ENCODE results near the gene PTGER3.
"Not testable (repeated sequence)": the region's sequence is repeated elsewhere in the genome, so short reads cannot be mapped to it uniquely, and the experiment has no call there.

The PTGER3 gene

DNA sequence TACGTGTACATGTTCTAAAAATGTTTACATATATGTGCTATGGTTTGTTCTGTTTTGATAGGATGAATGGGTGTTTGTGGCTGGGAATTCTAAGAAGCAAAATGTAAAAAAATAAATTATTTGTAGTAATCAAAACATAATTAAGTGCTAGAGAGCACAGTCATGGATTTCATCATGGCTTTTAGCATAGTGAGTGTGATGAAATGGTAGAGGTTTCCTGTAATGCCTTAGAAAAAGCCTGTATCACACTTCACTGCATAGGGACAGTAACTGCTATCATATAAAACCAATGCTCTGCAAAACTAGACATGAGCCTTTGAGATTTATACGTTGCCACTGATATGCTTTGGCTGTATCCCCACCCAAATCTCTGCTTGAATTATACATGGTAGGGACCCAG, 99.8 kb downstream of the PTGER3 start:
- DNase-seq (ENCODE audit: low spot score): no peak

DNA sequence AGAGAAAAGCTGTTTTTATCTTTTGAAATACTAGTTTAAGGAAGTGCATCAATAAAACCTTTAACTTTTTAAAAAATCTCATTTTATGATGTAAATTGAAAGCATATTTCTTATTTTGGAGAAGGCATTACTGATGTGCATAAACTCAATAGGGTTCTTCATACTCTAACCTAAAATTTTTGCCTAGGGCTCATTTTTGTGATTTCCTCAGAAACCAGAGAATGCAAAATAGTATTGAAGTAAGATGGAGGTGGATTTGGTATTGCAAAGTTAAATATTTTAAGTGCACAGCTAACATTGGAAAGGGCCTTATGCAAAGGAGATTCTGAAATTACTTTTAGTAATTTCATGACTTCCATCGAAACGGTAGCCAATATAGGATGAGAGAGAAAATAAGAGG, 101.9 kb downstream of the PTGER3 start:
- DNase-seq (ENCODE audit: low spot score): no peak

DNA sequence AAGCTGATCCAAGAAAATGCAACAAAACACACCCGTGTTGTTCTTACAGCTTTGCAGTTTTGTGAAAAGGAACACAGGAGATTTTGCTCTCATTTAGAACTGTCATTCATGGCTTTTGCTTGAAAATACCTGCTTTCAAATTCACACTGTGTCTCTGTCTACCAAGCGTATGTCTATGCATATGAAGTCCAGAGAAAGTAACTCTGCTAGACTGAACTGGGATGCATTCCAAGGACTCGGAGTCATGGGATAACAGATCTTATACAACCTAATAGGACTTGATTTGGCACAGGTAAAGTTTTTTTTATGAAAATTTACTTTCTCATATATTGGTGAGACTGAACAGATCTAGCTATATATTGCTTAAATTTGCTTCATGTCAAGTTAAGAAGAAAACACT, 102.4 kb downstream of the PTGER3 start:
- DNase-seq (ENCODE audit: low spot score): no peak

GRCh38 chr1:70941563-70941962, 106.1 kb downstream of the PTGER3 start:
- no peak for DNase-seq (ENCODE audit: low spot score)

- not testable (repeated sequence) for DNase-seq (ENCODE audit: low spot score)
Observed at GRCh38 chr1:70940398-70940797, 107.2 kb downstream of the PTGER3 start.

DNA sequence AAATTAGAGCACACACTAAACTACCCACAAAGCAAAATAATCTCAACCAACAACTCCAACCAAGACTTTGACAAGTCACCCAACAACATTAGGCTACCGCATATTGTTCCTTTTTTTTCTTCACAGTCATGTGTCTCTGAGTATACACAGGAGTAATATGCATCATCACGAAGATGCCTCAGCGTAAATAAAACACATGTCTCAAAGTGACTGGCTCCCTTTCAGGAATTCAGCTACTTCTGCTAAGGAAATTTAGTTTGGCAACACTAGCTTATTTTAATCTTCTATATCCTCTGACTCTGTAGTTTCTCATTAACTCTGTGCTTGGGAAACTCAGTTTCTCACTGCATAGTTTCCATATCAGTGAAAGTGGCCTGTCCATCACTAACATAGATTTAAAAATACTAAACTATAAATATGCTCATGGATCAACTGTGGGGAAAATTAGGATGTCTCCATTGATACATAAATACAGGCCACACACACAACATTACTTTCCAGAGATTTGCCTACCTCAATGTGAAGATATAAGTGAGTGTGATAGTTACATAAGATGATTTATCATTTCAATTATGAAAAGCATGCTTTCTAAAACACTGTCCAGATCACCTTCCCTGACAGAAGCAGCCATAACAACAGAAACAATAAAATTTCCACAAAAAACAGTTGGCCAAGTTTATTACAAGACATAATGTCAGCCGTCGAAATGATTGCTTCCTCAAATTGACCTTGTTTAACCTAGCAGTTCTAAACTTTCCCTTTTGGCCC, 113.2 kb downstream of the PTGER3 start:
- no peak for DNase-seq (ENCODE audit: low spot score)

GRCh38 chr1:70930062-70930461, 117.6 kb downstream of the PTGER3 start:
- no peak for DNase-seq (ENCODE audit: low spot score)

DNA sequence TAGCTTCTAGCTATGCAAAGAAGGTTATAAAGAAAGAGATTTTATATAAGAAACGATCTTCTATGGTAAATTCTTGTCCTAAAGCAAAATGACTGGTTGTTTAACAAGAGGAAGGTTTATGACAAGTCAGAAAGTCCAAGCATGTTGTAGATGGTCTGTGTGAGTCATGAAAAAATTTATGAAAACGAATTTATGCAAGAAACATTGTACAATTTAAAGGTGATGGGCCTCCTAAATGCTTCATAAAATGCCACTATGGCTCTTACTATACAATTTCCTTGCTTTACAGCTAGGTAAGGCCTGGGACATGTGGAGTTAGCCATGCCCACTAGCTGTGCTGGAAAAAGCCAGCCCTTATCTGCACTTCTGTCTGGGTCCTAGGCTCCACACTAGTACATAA, 125.4 kb downstream of the PTGER3 start:
- no peak for DNase-seq (ENCODE audit: low spot score)
